K562 (cell line): ENCODE results near the gene LRRC39. TPM values are rescaled to one million over a fixed set of nuclear protein-coding genes. Genes with fewer than 3 reads are reported as not detected.

ENCODE experiments used
- ARID4B ChIP-seq: sonication (generic); formaldehyde crosslinking; IDR thresholded peaks from 2 replicates; pipeline ENCODE4 v1.8.0; 2022; ENCODE audit warnings: mild to moderate bottlenecking, missing genetic modification reagents
- CBFA2T3 ChIP-seq: fragments of 450-650 bp; IDR thresholded peaks from 2 replicates; pipeline ENCODE4 v1.6.1; 2017
- CBX5 ChIP-seq: IDR thresholded peaks from 2 replicates; pipeline ENCODE4 v1.6.1; 2014; ENCODE audit warnings: low read depth, borderline replicate concordance
- CCAR2 ChIP-seq: fragments of 200-400 bp; formaldehyde crosslinking; IDR thresholded peaks from 2 replicates; pipeline ENCODE4 v1.6.1; 2017; ENCODE audit warnings: mild to moderate bottlenecking, low read depth, low read length
- CEBPZ ChIP-seq: fragments of 150-350 bp; IDR thresholded peaks from 2 replicates; pipeline ENCODE4 v1.6.1; 2014; ENCODE audit warnings: low read depth, mild to moderate bottlenecking, low read length, borderline replicate concordance
- DACH1 ChIP-seq: fragments of 450-650 bp; IDR thresholded peaks from 2 replicates; pipeline ENCODE4 v1.6.1; 2018; ENCODE audit not compliant: partially characterized antibody
- EP300 ChIP-seq: IDR thresholded peaks from 2 replicates; pipeline ENCODE4 v1.6.1; 2012; ENCODE audit warnings: low read length, improper control_type of control experiment
- HCFC1 ChIP-seq: IDR thresholded peaks from 2 replicates; pipeline ENCODE4 v1.6.1; 2012; ENCODE audit warnings: low read depth, low read length, improper control_type of control experiment
- HNRNPL ChIP-seq: fragments of 200-400 bp; formaldehyde crosslinking; IDR thresholded peaks from 2 replicates; pipeline ENCODE4 v1.6.1; 2017; ENCODE audit warnings: low read depth, mild to moderate bottlenecking, low read length
- KAT8 ChIP-seq: fragments of 450-650 bp; IDR thresholded peaks from 2 replicates; pipeline ENCODE4 v1.6.1; 2016; ENCODE audit warnings: low read depth, mild to moderate bottlenecking
- KHSRP ChIP-seq: fragments of 450-650 bp; IDR thresholded peaks from 2 replicates; pipeline ENCODE4 v1.6.1; 2017
- KLF13 ChIP-seq: fragments of 450-650 bp; IDR thresholded peaks from 2 replicates; pipeline ENCODE4 v1.6.1; 2016; ENCODE audit warnings: missing genetic modification characterization, low read depth, mild to moderate bottlenecking, missing compliant biosample characterization, moderate library complexity, borderline replicate concordance
- MECOM ChIP-seq: fragments of 250-450 bp; sonication (Bioruptor Pico); IDR thresholded peaks from 2 replicates; pipeline ENCODE4 v1.8.0; 2022; ENCODE audit warnings: inconsistent platforms
- NCOA6 ChIP-seq: fragments of 450-650 bp; IDR thresholded peaks from 2 replicates; pipeline ENCODE4 v1.6.1; 2017; ENCODE audit warnings: mild to moderate bottlenecking
- NFRKB ChIP-seq: fragments of 450-650 bp; IDR thresholded peaks from 2 replicates; pipeline ENCODE4 v1.6.1; 2016; ENCODE audit warnings: low read depth
- NR2C1 ChIP-seq, 2 experiments: fragments of 450-650 bp; IDR thresholded peaks; 2 replicates each; pipeline ENCODE4 v1.6.1; 2017; ENCODE audit warnings: mild to moderate bottlenecking in 2 of 2, antibody characterized with exemption in 1 of 2, inconsistent platforms in 1 of 2, missing compliant biosample characterization in 1 of 2, missing genetic modification characterization in 1 of 2
- RBM39 ChIP-seq: fragments of 200-400 bp; formaldehyde crosslinking; optimal IDR thresholded peaks from 2 replicates; pipeline ENCODE3; 2018; ENCODE audit warnings: low read depth, low read length
- RFX1 ChIP-seq: fragments of 450-650 bp; IDR thresholded peaks from 2 replicates; pipeline ENCODE4 v1.6.1; 2016; ENCODE audit warnings: mild to moderate bottlenecking, moderate library complexity
- SETDB1 ChIP-seq: IDR thresholded peaks from one replicate; pipeline ENCODE4 v1.6.1; 2012; ENCODE audit warnings: low read length, control low read depth, inconsistent platforms
- SNRNP70 ChIP-seq: fragments of 200-400 bp; formaldehyde crosslinking; optimal IDR thresholded peaks from 2 replicates; pipeline ENCODE3; 2017; ENCODE audit warnings: low read depth, low read length
- TBL1XR1 ChIP-seq, 2 experiments: IDR thresholded peaks; 2 replicates each; pipeline ENCODE4 v1.6.1; 2012; ENCODE audit warnings: improper control_type of control experiment in 2 of 2, low read length in 2 of 2, mild to moderate bottlenecking in 1 of 2
- YBX1 ChIP-seq: fragments of 450-650 bp; IDR thresholded peaks from 2 replicates; pipeline ENCODE4 v1.7.1; 2016; ENCODE audit warnings: mild to moderate bottlenecking
- ZNF41 ChIP-seq: fragments of 250-450 bp; sonication (Bioruptor Pico); conservative IDR thresholded peaks from 2 replicates; pipeline ENCODE4 v1.4.0; 2020; ENCODE audit warnings: mild to moderate bottlenecking
- polyA plus RNA-seq, 8 experiments: library from polyadenylated mRNA; depleted of rRNA in 4 of 8; stranded (reverse) in 5 of 8; unstranded in 3 of 8; fragments of >200 nt; fragmentation: Nextera tagmentation in 2 of 8; fragmentation: Illumina TruSeq in 1 of 8; extraction: Ambion mirVana in 2 of 8; extraction: Trizol in 1 of 8; gene quantifications; 2 replicates each; pipeline versions ENCODE4 v1.2.1 to v1.2.3, GENCODE V29; 2011 to 2014; ENCODE audit warnings: inconsistent platforms in 1 of 8, missing spikeins in 1 of 8
- total RNA-seq, 7 experiments: library from RNA; depleted of rRNA in 6 of 7; stranded (reverse); fragments of >200 nt in 6 of 7; fragmentation: Illumina TruSeq in 2 of 7; extraction: Trizol in 2 of 7; gene quantifications; 2 replicates each; pipeline versions ENCODE4 v1.2.1 to v1.2.3, GENCODE V29; 2011 to 2021; ENCODE audit warnings: low replicate concordance in 1 of 7

Gene LRRC39
- total and polyA plus RNA-seq, 9 of the 15 experiments (the other 6 are each of a cell fraction or from before 2014, with no cell fraction given), result 1.00 to 3.1 (median 1.3) TPM

GRCh38 chr1:100132566-100133477 lies 45.2 kb downstream of the LRRC39 start, which contains the start of the genes SASS6 and TRMT13 (continued):
- TF ChIP-seq NR2C1 (IDR thresholded peaks at IDR 0.05) (peak; percentile 83), NR2C1 (tag; IDR thresholded peaks at IDR 0.05) (peak; percentile 89), DACH1 (peak; percentile 21), CBX5 (no peak), CCAR2 (0 out of 2 replicates have a peak, but pooled peaks have one; percentile 42), NCOA6 (no peak), ARID4B (CRISPR knock-in tag) (peak; percentile 95), KHSRP (no peak), HNRNPL (no peak), SETDB1 (no peak), CEBPZ (no peak), CBFA2T3 (no peak; the same call in 1 of the 2 replicates), ZNF41 (CRISPR knock-in tag) (no peak; the same call in 1 of the 2 replicates), KLF13 (tag) (peak; percentile 80; the same call in 1 of the 2 replicates), RBM39 (no peak), NFRKB (peak; percentile 96), YBX1 (no peak), TBL1XR1 (IDR thresholded peaks at IDR 0.05; ENCODE audit: low read length in 2 of 2) (peak; percentile 61 to 89), RFX1 (no peak), MECOM (CRISPR knock-in tag) (0 out of 2 replicates have a peak, but pooled peaks have one; percentile 45), EP300 (peak; percentile 79), SNRNP70 (no peak), KAT8 (no peak), HCFC1 (peak; percentile 95)
